Fibroblast of lung (primary cell): ENCODE data around the gene CPNE6. TPM values are rescaled to one million over a fixed set of nuclear protein-coding genes. Genes with fewer than 3 reads are reported as not detected.

Experiments used
- DNase-seq, 2 donors: peaks; one replicate each; pipeline versions ENCODE4 v3.0.0 to v3.0.0-alpha.2; 2010; ENCODE audit warnings: low read depth in 2 of 2
- H2AFZ ChIP-seq: 2 replicates; pipeline ENCODE4 v1.5.1; 2012; ENCODE audit warnings: low read length, control low read depth, inconsistent platforms
- H3K27ac ChIP-seq: 2 replicates; pipeline ENCODE4 v1.5.1; 2011; ENCODE audit warnings: low read length, control low read depth; ENCODE audit not compliant: insufficient read depth
- H3K27me3 ChIP-seq: 2 replicates; pipeline ENCODE4 v1.5.1; 2011; ENCODE audit warnings: mild to moderate bottlenecking, low read length; ENCODE audit not compliant: control insufficient read depth, insufficient read depth
- H3K36me3 ChIP-seq: 2 replicates; pipeline ENCODE4 v1.5.1; 2011; ENCODE audit warnings: low read length; ENCODE audit not compliant: control insufficient read depth, insufficient read depth
- H3K4me1 ChIP-seq: 2 replicates; pipeline ENCODE4 v1.5.1; 2011; ENCODE audit warnings: low read length; ENCODE audit not compliant: control insufficient read depth, insufficient read depth; ENCODE audit errors: extremely low read depth
- H3K4me2 ChIP-seq: 2 replicates; pipeline ENCODE4 v1.5.1; 2011; ENCODE audit warnings: low read length, control low read depth; ENCODE audit not compliant: insufficient read depth; ENCODE audit errors: extremely low read depth
- H3K4me3 ChIP-seq, 4 experiments: fragments of 200-600 bp in 1 of 4; sonication (generic) in 1 of 4; replicated peaks in 1 of 4; 2 replicates each; pipeline ENCODE4 v1.5.1; 2011 to 2016; ENCODE audit warnings: low read length in 4 of 4, low read depth in 3 of 4, mild to moderate bottlenecking in 3 of 4, control low read depth in 2 of 4, inconsistent platforms in 1 of 4, mixed read lengths in 1 of 4; ENCODE audit not compliant: insufficient read depth in 1 of 4; ENCODE audit errors: control extremely low read depth in 1 of 4
- H3K79me2 ChIP-seq: 2 replicates; pipeline ENCODE4 v1.5.1; 2012; ENCODE audit warnings: mild to moderate bottlenecking, low read length, inconsistent platforms; ENCODE audit not compliant: control insufficient read depth, insufficient read depth
- H3K9ac ChIP-seq: 2 replicates; pipeline ENCODE4 v1.5.1; 2011; ENCODE audit warnings: mild to moderate bottlenecking, low read length, control low read depth; ENCODE audit not compliant: insufficient read depth
- H3K9me3 ChIP-seq: 2 replicates; pipeline ENCODE4 v1.5.1; 2012; ENCODE audit warnings: low read depth, low read length; ENCODE audit not compliant: control insufficient read depth, insufficient read depth
- H4K20me1 ChIP-seq: 2 replicates; pipeline ENCODE4 v1.5.1; 2011; ENCODE audit warnings: low read length; ENCODE audit not compliant: control insufficient read depth, insufficient read depth; ENCODE audit errors: extremely low read depth
- EZH2 ChIP-seq: IDR thresholded peaks from 2 replicates; pipeline ENCODE4 v1.5.1; 2012; ENCODE audit warnings: low read length, control low read depth, mild to moderate bottlenecking; ENCODE audit errors: missing control alignments
- polyA plus RNA-seq, 2 donors: library from polyadenylated mRNA; depleted of rRNA in 1 of 2; stranded (reverse) in 1 of 2; unstranded in 1 of 2; fragments of >200 nt; gene quantifications; 2 replicates each; pipeline ENCODE4 v1.2.1, GENCODE V29; 2011 to 2012; ENCODE audit warnings: missing spikeins in 1 of 2
- total RNA-seq: library from RNA; depleted of rRNA; stranded (reverse); fragments of >200 nt; gene quantifications from 2 replicates; pipeline ENCODE4 v1.2.1, GENCODE V29; 2014
- TF ChIP-seq, protein P1 (sequence below), 2 donors: IDR thresholded peaks in 1 of 2; conservative IDR thresholded peaks in 1 of 2; 1 replicate in 1 of 2; 2 replicates in 1 of 2; pipeline ENCODE4 v1.5.1; 2011 to 2012; ENCODE audit warnings: low read length in 2 of 2, control low read depth in 1 of 2, inconsistent platforms in 1 of 2, low read depth in 1 of 2, mild to moderate bottlenecking in 1 of 2

Gene CPNE6
- total and polyA plus RNA-seq, 2 donors (not counting 1 experiment from before 2014, with no cell fraction given) = not detected

GRCh38 chr14:24059841-24060388, 11.4 kb upstream of the CPNE6 start:
- no peaks in the 10 kb centered on the region for H4K20me1 ChIP-seq
- no peaks in the 10 kb centered on the region for H3K36me3 ChIP-seq
- H2AFZ ChIP-seq = no peak overlapping the region
- H3K9ac ChIP-seq = no peak overlapping the region
- DNase-seq = no peak
- no peak overlapping the region for H3K4me2 ChIP-seq
- no peak overlapping the region for H3K27ac ChIP-seq
- H3K4me3 ChIP-seq = no peak overlapping the region
- H3K9me3 ChIP-seq = no peaks in the 10 kb centered on the region
- TF ChIP-seq, protein P1, sequence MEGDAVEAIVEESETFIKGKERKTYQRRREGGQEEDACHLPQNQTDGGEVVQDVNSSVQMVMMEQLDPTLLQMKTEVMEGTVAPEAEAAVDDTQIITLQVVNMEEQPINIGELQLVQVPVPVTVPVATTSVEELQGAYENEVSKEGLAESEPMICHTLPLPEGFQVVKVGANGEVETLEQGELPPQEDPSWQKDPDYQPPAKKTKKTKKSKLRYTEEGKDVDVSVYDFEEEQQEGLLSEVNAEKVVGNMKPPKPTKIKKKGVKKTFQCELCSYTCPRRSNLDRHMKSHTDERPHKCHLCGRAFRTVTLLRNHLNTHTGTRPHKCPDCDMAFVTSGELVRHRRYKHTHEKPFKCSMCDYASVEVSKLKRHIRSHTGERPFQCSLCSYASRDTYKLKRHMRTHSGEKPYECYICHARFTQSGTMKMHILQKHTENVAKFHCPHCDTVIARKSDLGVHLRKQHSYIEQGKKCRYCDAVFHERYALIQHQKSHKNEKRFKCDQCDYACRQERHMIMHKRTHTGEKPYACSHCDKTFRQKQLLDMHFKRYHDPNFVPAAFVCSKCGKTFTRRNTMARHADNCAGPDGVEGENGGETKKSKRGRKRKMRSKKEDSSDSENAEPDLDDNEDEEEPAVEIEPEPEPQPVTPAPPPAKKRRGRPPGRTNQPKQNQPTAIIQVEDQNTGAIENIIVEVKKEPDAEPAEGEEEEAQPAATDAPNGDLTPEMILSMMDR (conservative IDR thresholded peaks at IDR 0.05 in 1 of 2, IDR thresholded peaks at IDR 0.05 in 1 of 2; ENCODE audit: low read depth in 1 of 2, low read length in 2 of 2) = no peak
- no peak for TF ChIP-seq EZH2
- no peaks in the 10 kb centered on the region for H3K79me2 ChIP-seq
- no peaks in the 10 kb centered on the region for H3K27me3 ChIP-seq
- no peaks in the 10 kb centered on the region for H3K4me1 ChIP-seq

- no peaks in the 10 kb centered on the region for H3K36me3 ChIP-seq
- no peak overlapping the region for H3K27ac ChIP-seq
- H3K27me3 ChIP-seq = no peaks in the 10 kb centered on the region
- H3K4me3 ChIP-seq = no peak overlapping the region
- DNase-seq = no peak
- no peak overlapping the region for H2AFZ ChIP-seq
- no peaks in the 10 kb centered on the region for H3K9me3 ChIP-seq
- H3K4me2 ChIP-seq = no peak overlapping the region
- TF ChIP-seq, protein P1 (conservative IDR thresholded peaks at IDR 0.05 in 1 of 2, IDR thresholded peaks at IDR 0.05 in 1 of 2; ENCODE audit: low read depth in 1 of 2, low read length in 2 of 2) = no peak
- no peak for TF ChIP-seq EZH2
- no peaks in the 10 kb centered on the region for H3K4me1 ChIP-seq
- no peak overlapping the region for H3K9ac ChIP-seq
- H4K20me1 ChIP-seq = no peaks in the 10 kb centered on the region
- no peaks in the 10 kb centered on the region for H3K79me2 ChIP-seq
Observed at GRCh38 chr14:24060443-24060842, 10.9 kb upstream of the CPNE6 start.

- no peak overlapping the region for H3K27ac ChIP-seq
- no peak for TF ChIP-seq EZH2
- no peaks in the 10 kb centered on the region for H3K27me3 ChIP-seq
- no peak overlapping the region for H3K9ac ChIP-seq
- no peak overlapping the region for H3K4me2 ChIP-seq
- no peaks in the 10 kb centered on the region for H3K4me1 ChIP-seq
- no peaks in the 10 kb centered on the region for H3K79me2 ChIP-seq
- H3K36me3 ChIP-seq = no peaks in the 10 kb centered on the region
- H3K9me3 ChIP-seq = no peaks in the 10 kb centered on the region
- H2AFZ ChIP-seq = no peak overlapping the region
- no peak for DNase-seq
- H4K20me1 ChIP-seq = no peaks in the 10 kb centered on the region
- H3K4me3 ChIP-seq = no peak overlapping the region
Observed at GRCh38 chr14:24060984-24061913, 10.1 kb upstream of the CPNE6 start.
